Stimulated activated CD4-positive, alpha-beta T cell treated with anti-CD3 and anti-CD28 coated beads, Interleukin-12 subunit alpha, Interleukin-12 subunit beta, amount 100 ng/mL, for 48 hours (primary cell): ENCODE measurements around the gene TBC1D32.
"Not testable (repeated sequence)": the region's sequence is repeated elsewhere in the genome, so short reads cannot be mapped to it uniquely, and the experiment has no call there.

Experiments used
- DNase-seq, 3 donors: peaks; one replicate each; pipeline ENCODE4 v3.0.0-alpha.2; 2020; ENCODE audit warnings: low read depth in 2 of 3, low spot score in 1 of 3

Gene TBC1D32

DNA sequence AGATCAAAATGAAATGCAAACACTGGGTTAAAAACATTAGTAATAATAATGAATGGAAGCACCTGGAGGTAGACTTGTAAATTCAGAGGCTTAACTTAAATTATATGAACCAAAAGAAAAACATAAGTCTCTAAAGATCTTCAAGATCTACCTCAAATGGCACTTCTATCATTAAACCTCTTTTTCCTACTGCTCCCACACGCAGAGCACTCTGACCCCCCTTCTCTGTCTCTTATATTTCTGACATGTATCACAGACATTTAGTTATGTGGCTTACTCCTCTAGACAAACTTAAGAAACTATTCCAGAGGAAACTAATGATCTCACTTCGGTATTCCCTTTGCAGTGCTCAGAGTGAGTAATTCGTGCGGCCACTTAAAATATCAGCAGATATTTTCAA, 1.1 kb downstream of the TBC1D32 start:
- no peak for DNase-seq

- no peak for DNase-seq
Observed at GRCh38 chr6:121330516-121330915, 3.8 kb downstream of the TBC1D32 start.

DNA sequence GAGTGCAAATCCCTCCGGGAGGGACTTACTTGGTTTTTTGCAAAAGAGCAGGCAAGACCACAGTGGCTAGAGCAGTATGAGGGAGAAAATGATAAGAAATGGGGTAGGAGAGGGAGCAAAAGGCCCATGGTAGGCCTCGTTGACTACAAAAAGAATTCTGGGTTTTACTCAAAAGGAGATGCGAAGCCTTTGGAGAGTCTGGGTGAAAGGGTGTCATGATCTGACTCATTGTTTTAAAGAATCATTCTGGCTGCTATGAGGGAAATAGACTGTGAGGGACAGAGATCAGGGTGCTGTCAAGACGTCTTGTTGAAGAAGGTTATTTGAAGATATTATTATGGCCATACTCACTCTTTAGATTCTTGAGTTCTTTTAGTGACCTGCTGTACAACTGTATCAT, 13.0 kb downstream of the TBC1D32 start:
- no peak for DNase-seq

GRCh38 chr6:121319603-121320002, 14.7 kb downstream of the TBC1D32 start:
- no peak for DNase-seq

GRCh38 chr6:121319112-121319553, 15.1 kb downstream of the TBC1D32 start:
- DNase-seq: no peak

- no peak for DNase-seq
Observed at GRCh38 chr6:121314381-121315112, 19.7 kb downstream of the TBC1D32 start.

GRCh38 chr6:121311814-121312213, 22.5 kb downstream of the TBC1D32 start:
- DNase-seq: not testable (repeated sequence)

GRCh38 chr6:121310495-121310894, 23.8 kb downstream of the TBC1D32 start:
- no peak for DNase-seq

GRCh38 chr6:121309768-121310469, 24.4 kb downstream of the TBC1D32 start:
- no peak for DNase-seq

DNA sequence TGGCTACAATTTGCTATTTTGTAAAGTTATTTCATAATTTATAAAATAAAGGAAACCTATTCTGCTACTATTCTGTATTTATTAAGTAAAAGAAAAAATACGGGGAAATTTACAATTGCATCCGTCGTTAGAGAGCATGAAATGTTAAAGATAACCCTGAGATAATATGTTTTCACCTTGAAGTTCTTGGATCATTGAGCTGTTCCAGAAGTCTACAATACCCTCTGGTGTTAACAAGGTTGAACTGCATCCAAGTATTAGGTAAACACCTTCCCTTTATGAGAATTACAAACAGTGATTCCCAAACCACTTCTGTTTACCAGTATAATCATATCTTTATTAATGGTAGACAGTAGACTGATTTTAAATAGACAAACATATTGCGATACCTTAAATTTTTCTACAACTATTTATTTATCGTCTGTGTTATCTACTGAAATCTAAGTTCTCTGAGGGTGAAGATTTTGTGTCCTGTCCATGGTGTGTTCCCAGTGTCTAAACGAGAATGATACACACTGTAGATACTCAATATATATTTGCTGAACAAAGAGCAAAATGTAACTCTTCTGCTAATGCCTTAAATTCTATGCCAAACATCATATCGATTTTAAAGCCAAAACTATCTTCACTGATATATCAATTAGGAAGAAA, 28.2 kb downstream of the TBC1D32 start:
- no peak for DNase-seq

GRCh38 chr6:121302882-121303281, 31.4 kb downstream of the TBC1D32 start:
- DNase-seq: no peak

- DNase-seq: not testable (repeated sequence)
Observed at GRCh38 chr6:121301156-121301555, 33.1 kb downstream of the TBC1D32 start.

DNA sequence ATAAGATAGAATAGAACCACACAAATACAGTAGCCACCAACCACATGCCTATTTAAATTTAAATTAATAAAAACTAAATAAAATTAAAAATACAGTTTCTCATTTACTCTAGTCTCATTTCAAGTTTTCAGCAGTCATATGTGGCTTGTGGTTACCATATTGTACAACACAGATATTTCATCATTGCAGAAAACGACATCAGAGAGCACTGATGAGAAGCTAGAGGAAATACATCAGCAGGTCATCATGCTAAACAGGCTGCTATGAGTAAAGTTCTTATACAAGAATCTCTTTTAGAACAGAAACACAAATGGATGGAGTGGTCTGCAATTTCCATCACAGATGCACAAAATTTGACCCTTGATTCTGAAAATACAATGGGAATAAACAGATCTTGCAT, 36.6 kb downstream of the TBC1D32 start:
- DNase-seq: no peak

DNA sequence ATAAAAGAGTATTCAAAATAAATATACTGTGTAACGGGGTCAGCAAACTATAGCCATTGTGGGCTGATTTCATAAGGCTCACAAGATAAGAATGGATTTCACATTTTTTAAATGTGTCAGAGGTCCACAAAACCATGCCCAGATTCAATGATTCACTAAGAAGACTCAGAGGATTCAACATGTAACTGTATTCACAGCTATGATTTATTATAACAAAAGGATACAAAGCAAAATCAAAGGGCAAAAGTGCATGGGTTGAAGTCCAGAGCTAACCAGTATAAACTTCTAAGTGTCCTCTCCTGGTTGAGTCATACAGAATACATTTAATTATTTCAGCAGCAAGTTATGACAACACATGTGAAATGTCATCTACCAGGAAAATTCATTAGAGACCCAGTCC, 49.2 kb downstream of the TBC1D32 start:
- no peak for DNase-seq

DNA sequence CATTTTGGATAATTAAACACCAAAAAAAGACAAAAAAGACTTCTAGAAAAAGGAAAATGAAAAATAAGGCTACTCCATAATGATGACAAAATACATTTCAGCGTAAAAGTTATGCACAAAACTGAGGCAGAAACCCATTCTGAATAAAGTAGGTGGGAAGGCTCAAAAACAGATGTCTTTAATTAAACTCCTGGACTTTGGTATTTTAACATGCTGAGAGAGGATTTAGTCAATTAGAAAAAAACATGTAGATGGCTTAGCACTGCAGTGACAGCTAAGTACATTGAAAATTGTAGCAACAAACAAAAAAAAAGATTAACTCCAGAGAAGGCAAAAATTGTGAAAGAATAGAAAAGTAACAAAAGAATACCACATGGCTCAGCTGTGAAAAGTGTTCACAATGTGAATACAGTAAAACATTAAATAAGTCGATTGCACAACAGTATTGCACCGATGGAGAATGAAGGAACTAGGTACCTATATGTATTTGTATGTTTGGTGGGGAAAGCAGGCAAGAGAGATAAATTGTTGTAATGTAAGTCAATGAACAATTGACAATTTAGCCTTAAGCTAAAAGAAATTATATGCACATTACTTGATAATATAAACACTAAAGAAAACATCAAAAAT, 59.5 kb downstream of the TBC1D32 start:
- no peak for DNase-seq

- DNase-seq: no peak
Observed at GRCh38 chr6:121263742-121264141, 70.5 kb downstream of the TBC1D32 start.

- DNase-seq: no peak
Observed at GRCh38 chr6:121260651-121261102, 73.6 kb downstream of the TBC1D32 start.

- DNase-seq: no peak
Observed at GRCh38 chr6:121247386-121247785, 86.9 kb downstream of the TBC1D32 start.

- DNase-seq: no peak
Observed at GRCh38 chr6:121242386-121242785, 91.9 kb downstream of the TBC1D32 start.

DNA sequence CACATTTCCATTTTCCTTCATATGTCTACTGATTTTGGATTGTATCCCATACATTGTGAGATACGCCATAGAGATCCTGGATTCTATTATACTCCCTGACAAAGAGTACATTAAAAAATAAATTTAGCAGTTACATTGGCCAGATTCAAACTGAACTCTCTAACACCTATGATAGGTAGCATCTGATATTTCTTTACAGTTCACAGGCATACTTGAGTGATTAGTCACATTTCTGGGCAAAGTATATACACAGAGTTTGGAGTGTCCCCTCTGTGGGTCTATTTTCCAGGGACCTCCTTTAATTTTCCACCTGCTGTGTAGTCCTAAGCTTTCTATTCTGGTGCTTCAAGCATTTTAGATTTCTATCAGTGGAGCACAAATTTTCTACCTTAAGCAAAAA, 96.4 kb downstream of the TBC1D32 start:
- DNase-seq: no peak

GRCh38 chr6:121236984-121237383, 97.3 kb downstream of the TBC1D32 start:
- DNase-seq: no peak

- DNase-seq: no peak
Observed at GRCh38 chr6:121235386-121235785, 98.9 kb downstream of the TBC1D32 start.
